ENCODE results near the gene CD81.

The CD81 gene

GRCh38 chr11:2393941-2394817 is 17.1 kb downstream of the CD81 start:
- CTCF ChIA-PET = no interaction called here
- TF ChIP-seq CTCF (IDR thresholded peaks at IDR 0.05; ENCODE audit: control extremely low read depth, extremely low read depth, low read depth, missing control alignments) = no peak
- POLR2A ChIA-PET = no interaction called here
- DNase-seq (ENCODE audit: extremely low spot score) = no peak

DNA sequence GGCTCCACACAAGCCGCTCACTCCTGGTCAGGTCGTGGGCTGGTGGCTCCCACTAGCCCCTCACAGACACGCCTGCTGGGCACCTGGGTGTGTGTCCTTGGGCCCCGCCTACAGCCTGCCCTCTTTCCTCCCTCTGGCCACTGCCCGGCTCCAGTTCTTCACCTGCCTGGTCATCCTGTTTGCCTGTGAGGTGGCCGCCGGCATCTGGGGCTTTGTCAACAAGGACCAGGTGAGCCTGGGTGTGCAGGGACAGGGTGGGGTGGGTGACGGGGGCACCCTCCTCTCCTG is 17.7 kb downstream of the CD81 start:
- no peak for DNase-seq (ENCODE audit: extremely low spot score)
- CTCF ChIA-PET = no interaction called here
- POLR2A ChIA-PET = no interaction called here
- no peak for TF ChIP-seq CTCF (IDR thresholded peaks at IDR 0.05; ENCODE audit: control extremely low read depth, extremely low read depth, low read depth, missing control alignments)

DNA sequence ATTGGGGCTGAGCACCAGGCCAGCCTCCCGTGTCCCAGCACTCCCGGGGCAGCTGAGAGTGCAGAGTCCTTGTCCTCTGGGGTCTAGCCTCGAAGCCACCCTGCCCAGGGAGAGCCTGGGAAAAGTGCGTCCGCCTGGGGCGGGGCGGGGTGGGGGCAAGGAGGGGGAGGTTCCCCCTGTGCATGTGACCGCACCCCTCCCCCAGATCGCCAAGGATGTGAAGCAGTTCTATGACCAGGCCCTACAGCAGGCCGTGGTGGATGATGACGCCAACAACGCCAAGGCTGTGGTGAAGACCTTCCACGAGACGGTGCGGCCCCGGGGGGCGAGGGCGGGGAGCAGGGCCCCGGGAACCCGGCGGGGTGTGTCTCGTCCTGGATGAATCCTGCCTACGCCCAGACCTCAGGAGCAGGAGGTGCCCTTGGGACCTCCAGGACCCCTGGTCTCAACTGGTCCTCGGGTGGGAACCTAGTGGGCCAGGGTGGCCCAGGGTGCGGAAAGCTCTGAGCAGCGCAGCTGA is 18.2 kb downstream of the CD81 start:
- TF ChIP-seq CTCF (IDR thresholded peaks at IDR 0.05; ENCODE audit: control extremely low read depth, extremely low read depth, low read depth, missing control alignments) = no peak
- ChIA-PET POLR2A (interaction anchor here (1.9 kb wide), 1 partner anchor 17 kb away, joined by 6 read pairs; no protein-coding TSS in a partner anchor), CTCF (interaction anchor here (4.9 kb wide), 1 partner anchor 9 kb away, joined by 25 read pairs; no protein-coding TSS in a partner anchor)
- no peak for DNase-seq (ENCODE audit: extremely low spot score)

DNA sequence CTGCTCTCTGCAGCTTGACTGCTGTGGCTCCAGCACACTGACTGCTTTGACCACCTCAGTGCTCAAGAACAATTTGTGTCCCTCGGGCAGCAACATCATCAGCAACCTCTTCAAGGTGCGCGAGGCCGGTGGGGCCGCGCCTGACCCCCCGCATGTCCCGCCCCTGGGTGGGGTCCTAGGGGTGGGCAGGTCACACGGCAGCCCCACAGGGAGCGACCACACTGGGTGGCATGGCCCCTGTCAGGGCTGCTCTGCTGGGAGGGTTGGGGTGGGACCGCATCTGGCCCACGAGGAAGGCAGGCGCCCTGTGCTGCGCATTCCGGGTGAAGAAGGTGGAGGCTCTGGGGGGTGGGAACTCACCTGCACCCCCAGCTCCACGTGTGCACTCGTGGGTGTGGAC is 18.7 kb downstream of the CD81 start:
- DNase-seq (ENCODE audit: extremely low spot score) = no peak
- POLR2A ChIA-PET = interaction anchor here (1.9 kb wide), 1 partner anchor 18 kb away, joined by 6 read pairs; no protein-coding TSS in a partner anchor
- no peak for TF ChIP-seq CTCF (IDR thresholded peaks at IDR 0.05; ENCODE audit: control extremely low read depth, extremely low read depth, low read depth, missing control alignments)
- CTCF ChIA-PET = interaction anchor here (4.9 kb wide), 1 partner anchor 9 kb away, joined by 25 read pairs; no protein-coding TSS in a partner anchor

DNA sequence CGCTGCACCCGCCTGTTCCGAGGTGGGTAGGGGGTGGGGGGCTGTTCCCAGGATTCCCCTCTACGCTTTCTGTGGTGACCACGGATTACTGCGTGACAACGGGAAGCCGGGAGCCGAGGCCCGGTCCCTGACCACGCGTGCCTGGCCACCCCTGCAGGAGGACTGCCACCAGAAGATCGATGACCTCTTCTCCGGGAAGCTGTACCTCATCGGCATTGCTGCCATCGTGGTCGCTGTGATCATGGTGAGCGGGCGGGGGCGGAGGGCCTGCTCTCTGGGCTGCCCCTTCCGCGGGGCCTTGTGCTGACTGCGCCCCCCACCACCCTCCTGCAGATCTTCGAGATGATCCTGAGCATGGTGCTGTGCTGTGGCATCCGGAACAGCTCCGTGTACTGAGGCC is 19.4 kb downstream of the CD81 start:
- POLR2A ChIA-PET = interaction anchor here (0.9 to 1.9 kb wide), 2 partner anchors 10 to 19 kb away, joined by 3 to 6 read pairs; no protein-coding TSS in a partner anchor
- CTCF ChIA-PET = interaction anchor here (4.9 kb wide), 1 partner anchor 10 kb away, joined by 25 read pairs; no protein-coding TSS in a partner anchor
- no peak for TF ChIP-seq CTCF (IDR thresholded peaks at IDR 0.05; ENCODE audit: control extremely low read depth, extremely low read depth, low read depth, missing control alignments)
- no peak for DNase-seq (ENCODE audit: extremely low spot score)

- POLR2A ChIA-PET = interaction anchor here (0.9 to 1.9 kb wide), 2 partner anchors 10 to 19 kb away, joined by 3 to 6 read pairs; no protein-coding TSS in a partner anchor
- no peak for DNase-seq (ENCODE audit: extremely low spot score)
- no peak for TF ChIP-seq CTCF (IDR thresholded peaks at IDR 0.05; ENCODE audit: control extremely low read depth, extremely low read depth, low read depth, missing control alignments)
- CTCF ChIA-PET = interaction anchor here (4.9 kb wide), 1 partner anchor 10 kb away, joined by 25 read pairs; no protein-coding TSS in a partner anchor
Observed at GRCh38 chr11:2397005-2397404, 19.9 kb downstream of the CD81 start.
